ENCODE data around the gene OAS3. TPM values are rescaled to one million over a fixed set of nuclear protein-coding genes. Genes with fewer than 3 reads are reported as not detected.

OAS3 gene
- total and polyA plus RNA-seq, 10 of the 15 experiments (the other 5 are each of a cell fraction or from before 2014, with no cell fraction given) = 5.1 to 107 (median 18.0) TPM

DNA sequence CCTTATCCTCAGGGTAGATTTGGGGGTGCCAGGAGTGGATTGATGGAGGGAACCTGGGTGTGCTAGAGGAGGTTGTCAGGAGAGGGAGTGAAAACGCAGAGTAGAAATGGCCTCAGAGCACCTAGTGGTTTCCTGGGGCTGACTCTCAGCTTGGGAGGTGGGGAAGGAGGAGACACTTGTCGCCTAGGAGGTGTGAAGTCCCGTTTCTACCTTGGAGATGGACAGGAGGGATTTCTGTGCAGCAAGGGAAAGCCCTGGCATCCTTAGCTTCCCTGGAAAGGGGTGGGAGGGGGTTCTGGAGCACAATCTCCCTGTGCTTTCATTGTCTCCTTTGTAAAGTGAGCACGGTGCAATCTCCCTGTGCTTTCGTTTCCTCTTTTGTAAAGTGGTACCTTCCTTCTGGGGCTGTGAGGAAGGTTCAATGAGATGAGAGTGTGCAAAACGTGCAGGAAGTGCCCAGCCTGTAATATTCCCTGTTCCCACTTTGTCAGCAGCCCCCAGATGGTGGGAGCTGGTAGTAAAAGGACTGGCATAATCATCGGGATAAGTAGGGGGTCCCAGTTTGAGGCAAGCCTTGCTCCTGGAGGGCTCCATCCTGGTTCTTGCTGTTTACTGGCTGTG lies 1.6 kb downstream of the OAS3 start (continued):
- TF ChIP-seq, protein P1, sequence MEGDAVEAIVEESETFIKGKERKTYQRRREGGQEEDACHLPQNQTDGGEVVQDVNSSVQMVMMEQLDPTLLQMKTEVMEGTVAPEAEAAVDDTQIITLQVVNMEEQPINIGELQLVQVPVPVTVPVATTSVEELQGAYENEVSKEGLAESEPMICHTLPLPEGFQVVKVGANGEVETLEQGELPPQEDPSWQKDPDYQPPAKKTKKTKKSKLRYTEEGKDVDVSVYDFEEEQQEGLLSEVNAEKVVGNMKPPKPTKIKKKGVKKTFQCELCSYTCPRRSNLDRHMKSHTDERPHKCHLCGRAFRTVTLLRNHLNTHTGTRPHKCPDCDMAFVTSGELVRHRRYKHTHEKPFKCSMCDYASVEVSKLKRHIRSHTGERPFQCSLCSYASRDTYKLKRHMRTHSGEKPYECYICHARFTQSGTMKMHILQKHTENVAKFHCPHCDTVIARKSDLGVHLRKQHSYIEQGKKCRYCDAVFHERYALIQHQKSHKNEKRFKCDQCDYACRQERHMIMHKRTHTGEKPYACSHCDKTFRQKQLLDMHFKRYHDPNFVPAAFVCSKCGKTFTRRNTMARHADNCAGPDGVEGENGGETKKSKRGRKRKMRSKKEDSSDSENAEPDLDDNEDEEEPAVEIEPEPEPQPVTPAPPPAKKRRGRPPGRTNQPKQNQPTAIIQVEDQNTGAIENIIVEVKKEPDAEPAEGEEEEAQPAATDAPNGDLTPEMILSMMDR (IDR thresholded peaks at IDR 0.05 in 2 of 3, conservative IDR thresholded peaks at IDR 0.05 in 1 of 3; ENCODE audit: control insufficient read depth in 2 of 3, extremely low read depth in 1 of 3, insufficient read depth in 1 of 3, low read depth in 3 of 3, low read length in 3 of 3) = no peak
- TF ChIP-seq NR2C2 (IDR thresholded peaks at IDR 0.05; ENCODE audit: borderline replicate concordance, control insufficient read depth, insufficient read length, low read depth) (no peak), ZZZ3 (IDR thresholded peaks at IDR 0.05; ENCODE audit: control insufficient read depth, insufficient read length, low read depth) (no peak), RAD21 (IDR thresholded peaks at IDR 0.05; ENCODE audit: insufficient read depth, low read depth, low read length) (no peak), PML (IDR thresholded peaks at IDR 0.05; ENCODE audit: low read length) (no peak), HDAC6 (IDR thresholded peaks at IDR 0.05; ENCODE audit: unreplicated experiment) (no peak), CREB1 (IDR thresholded peaks at IDR 0.05; ENCODE audit: low read depth) (no peak), RFX5 (IDR thresholded peaks at IDR 0.05; ENCODE audit: low read depth, low read length) (0 out of 2 replicates have a peak, but pooled peaks have one; percentile 28), NFYB (IDR thresholded peaks at IDR 0.05; ENCODE audit: insufficient read depth, low read depth, low read length) (no peak), POLR2A (IDR thresholded peaks at IDR 0.05; ENCODE audit: low read depth, low read length) (no peak), SREBF2 (IDR thresholded peaks at IDR 0.05; ENCODE audit: low read length) (no peak), IKZF2 (IDR thresholded peaks at IDR 0.05) (peak; percentile 86 to 90), MXI1 (IDR thresholded peaks at IDR 0.05; ENCODE audit: low read depth, low read length) (no peak), SMARCA5 (IDR thresholded peaks at IDR 0.05) (no peak; the same call in 1 of the 2 replicates), CHD4 (IDR thresholded peaks at IDR 0.05) (no peak), SMAD1 (IDR thresholded peaks at IDR 0.05; ENCODE audit: low read depth, partially characterized antibody) (peak; percentile 16), SUPT20H (IDR thresholded peaks at IDR 0.05; ENCODE audit: borderline replicate concordance, control insufficient read depth, low read depth, low read length) (no peak)
- TF ChIP-seq, protein P2, sequence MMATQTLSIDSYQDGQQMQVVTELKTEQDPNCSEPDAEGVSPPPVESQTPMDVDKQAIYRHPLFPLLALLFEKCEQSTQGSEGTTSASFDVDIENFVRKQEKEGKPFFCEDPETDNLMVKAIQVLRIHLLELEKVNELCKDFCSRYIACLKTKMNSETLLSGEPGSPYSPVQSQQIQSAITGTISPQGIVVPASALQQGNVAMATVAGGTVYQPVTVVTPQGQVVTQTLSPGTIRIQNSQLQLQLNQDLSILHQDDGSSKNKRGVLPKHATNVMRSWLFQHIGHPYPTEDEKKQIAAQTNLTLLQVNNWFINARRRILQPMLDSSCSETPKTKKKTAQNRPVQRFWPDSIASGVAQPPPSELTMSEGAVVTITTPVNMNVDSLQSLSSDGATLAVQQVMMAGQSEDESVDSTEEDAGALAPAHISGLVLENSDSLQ (IDR thresholded peaks at IDR 0.05) = no peak
- TF ChIP-seq, protein P3, sequence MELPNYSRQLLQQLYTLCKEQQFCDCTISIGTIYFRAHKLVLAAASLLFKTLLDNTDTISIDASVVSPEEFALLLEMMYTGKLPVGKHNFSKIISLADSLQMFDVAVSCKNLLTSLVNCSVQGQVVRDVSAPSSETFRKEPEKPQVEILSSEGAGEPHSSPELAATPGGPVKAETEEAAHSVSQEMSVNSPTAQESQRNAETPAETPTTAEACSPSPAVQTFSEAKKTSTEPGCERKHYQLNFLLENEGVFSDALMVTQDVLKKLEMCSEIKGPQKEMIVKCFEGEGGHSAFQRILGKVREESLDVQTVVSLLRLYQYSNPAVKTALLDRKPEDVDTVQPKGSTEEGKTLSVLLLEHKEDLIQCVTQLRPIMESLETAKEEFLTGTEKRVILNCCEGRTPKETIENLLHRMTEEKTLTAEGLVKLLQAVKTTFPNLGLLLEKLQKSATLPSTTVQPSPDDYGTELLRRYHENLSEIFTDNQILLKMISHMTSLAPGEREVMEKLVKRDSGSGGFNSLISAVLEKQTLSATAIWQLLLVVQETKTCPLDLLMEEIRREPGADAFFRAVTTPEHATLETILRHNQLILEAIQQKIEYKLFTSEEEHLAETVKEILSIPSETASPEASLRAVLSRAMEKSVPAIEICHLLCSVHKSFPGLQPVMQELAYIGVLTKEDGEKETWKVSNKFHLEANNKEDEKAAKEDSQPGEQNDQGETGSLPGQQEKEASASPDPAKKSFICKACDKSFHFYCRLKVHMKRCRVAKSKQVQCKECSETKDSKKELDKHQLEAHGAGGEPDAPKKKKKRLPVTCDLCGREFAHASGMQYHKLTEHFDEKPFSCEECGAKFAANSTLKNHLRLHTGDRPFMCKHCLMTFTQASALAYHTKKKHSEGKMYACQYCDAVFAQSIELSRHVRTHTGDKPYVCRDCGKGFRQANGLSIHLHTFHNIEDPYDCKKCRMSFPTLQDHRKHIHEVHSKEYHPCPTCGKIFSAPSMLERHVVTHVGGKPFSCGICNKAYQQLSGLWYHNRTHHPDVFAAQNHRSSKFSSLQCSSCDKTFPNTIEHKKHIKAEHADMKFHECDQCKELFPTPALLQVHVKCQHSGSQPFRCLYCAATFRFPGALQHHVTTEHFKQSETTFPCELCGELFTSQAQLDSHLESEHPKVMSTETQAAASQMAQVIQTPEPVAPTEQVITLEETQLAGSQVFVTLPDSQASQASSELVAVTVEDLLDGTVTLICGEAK (IDR thresholded peaks at IDR 0.05; ENCODE audit: borderline replicate concordance) = no peak
- TF ChIP-seq, protein P4, sequence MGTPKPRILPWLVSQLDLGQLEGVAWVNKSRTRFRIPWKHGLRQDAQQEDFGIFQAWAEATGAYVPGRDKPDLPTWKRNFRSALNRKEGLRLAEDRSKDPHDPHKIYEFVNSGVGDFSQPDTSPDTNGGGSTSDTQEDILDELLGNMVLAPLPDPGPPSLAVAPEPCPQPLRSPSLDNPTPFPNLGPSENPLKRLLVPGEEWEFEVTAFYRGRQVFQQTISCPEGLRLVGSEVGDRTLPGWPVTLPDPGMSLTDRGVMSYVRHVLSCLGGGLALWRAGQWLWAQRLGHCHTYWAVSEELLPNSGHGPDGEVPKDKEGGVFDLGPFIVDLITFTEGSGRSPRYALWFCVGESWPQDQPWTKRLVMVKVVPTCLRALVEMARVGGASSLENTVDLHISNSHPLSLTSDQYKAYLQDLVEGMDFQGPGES (IDR thresholded peaks at IDR 0.05) = no peak
- TF ChIP-seq, protein P5, sequence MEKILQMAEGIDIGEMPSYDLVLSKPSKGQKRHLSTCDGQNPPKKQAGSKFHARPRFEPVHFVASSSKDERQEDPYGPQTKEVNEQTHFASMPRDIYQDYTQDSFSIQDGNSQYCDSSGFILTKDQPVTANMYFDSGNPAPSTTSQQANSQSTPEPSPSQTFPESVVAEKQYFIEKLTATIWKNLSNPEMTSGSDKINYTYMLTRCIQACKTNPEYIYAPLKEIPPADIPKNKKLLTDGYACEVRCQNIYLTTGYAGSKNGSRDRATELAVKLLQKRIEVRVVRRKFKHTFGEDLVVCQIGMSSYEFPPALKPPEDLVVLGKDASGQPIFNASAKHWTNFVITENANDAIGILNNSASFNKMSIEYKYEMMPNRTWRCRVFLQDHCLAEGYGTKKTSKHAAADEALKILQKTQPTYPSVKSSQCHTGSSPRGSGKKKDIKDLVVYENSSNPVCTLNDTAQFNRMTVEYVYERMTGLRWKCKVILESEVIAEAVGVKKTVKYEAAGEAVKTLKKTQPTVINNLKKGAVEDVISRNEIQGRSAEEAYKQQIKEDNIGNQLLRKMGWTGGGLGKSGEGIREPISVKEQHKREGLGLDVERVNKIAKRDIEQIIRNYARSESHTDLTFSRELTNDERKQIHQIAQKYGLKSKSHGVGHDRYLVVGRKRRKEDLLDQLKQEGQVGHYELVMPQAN (conservative IDR thresholded peaks at IDR 0.05) = peak; percentile 17; the same call in 1 of the 2 replicates
